Spleen (tissue), 7 donors: Measurements from ENCODE around the gene UBE2I.

ENCODE experiments used
- POLR2A ChIP-seq, 3 donors: fragments of 450-650 bp; IDR thresholded peaks; one replicate each; pipeline ENCODE4 v1.5.1; 2017; ENCODE audit warnings: antibody characterized with exemption in 3 of 3, mild to moderate bottlenecking in 1 of 3
- TF ChIP-seq, protein P1 (sequence below), 11 experiments: fragments of 200-600 bp in 7 of 11; fragments of 450-650 bp in 4 of 11; sonication (generic) in 4 of 11; IDR thresholded peaks in 8 of 11; conservative IDR thresholded peaks in 3 of 11; 1 replicate in 7 of 11; 2 replicates in 4 of 11; pipeline versions ENCODE4 v1.4.0 to v1.8.0; 2016 to 2021; ENCODE audit warnings: antibody characterized with exemption in 11 of 11, inconsistent platforms in 4 of 11, mild to moderate bottlenecking in 1 of 11
- donor health status: DM: no; HTN: no; CAD: no; lungs with moderate emphysema.
- donor health status: DM: no; HTN: no; CAD: no.
- donor health status: DM: no; HTN: no; CAD: no.

DNA sequence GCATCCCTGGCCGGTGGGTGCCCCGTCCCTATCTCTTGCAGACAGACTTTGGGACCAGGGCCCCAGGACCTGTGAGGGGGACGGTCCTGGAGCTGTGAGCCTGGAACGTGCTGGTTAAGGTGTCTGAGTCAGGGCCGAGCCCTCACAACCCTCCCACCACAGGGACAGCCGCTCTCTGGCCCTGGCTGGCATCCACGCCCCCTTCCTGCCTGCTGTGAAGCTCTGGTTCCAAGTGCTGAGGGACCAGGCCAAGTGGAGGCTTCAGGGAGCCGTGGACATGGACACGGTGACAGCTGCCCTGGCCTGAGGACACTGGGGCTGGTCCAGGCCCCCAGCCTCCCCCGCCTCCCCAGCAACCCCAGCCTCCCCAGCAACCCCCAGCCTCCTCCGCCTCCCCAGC is 35.7 kb downstream of the UBE2I start:
- TF ChIP-seq, protein P1, sequence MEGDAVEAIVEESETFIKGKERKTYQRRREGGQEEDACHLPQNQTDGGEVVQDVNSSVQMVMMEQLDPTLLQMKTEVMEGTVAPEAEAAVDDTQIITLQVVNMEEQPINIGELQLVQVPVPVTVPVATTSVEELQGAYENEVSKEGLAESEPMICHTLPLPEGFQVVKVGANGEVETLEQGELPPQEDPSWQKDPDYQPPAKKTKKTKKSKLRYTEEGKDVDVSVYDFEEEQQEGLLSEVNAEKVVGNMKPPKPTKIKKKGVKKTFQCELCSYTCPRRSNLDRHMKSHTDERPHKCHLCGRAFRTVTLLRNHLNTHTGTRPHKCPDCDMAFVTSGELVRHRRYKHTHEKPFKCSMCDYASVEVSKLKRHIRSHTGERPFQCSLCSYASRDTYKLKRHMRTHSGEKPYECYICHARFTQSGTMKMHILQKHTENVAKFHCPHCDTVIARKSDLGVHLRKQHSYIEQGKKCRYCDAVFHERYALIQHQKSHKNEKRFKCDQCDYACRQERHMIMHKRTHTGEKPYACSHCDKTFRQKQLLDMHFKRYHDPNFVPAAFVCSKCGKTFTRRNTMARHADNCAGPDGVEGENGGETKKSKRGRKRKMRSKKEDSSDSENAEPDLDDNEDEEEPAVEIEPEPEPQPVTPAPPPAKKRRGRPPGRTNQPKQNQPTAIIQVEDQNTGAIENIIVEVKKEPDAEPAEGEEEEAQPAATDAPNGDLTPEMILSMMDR (IDR thresholded peaks at IDR 0.05 in 8 of 11, conservative IDR thresholded peaks at IDR 0.05 in 3 of 11): no peak
- TF ChIP-seq POLR2A (IDR thresholded peaks at IDR 0.05): no peak
